GM23338 (cell line): Measurements from ENCODE around the gene SERTAD3.

Experiments
- CREB1 ChIP-seq: fragments of 250-450 bp; sonication (Bioruptor Pico); IDR thresholded peaks from 2 replicates; pipeline ENCODE4 v1.5.0; 2020; ENCODE audit warnings: low read depth, mild to moderate bottlenecking, moderate library complexity
- CTCF ChIP-seq, 2 experiments: fragments of 200-600 bp in 1 of 2; sonication (generic) in 1 of 2; conservative IDR thresholded peaks; 2 replicates each; pipeline versions ENCODE4 v1.5.1 to v1.6.1; 2016 to 2017; ENCODE audit warnings: antibody characterized with exemption in 2 of 2, low read depth in 2 of 2, mild to moderate bottlenecking in 2 of 2, moderate library complexity in 1 of 2
- ETS1 ChIP-seq: IDR thresholded peaks from 2 replicates; pipeline ENCODE4 v1.6.1; 2016; ENCODE audit warnings: antibody characterized with exemption
- EZH2 ChIP-seq: fragments of 200-600 bp; sonication (generic); IDR thresholded peaks from one replicate; pipeline ENCODE4 v1.8.0; 2017; ENCODE audit warnings: antibody characterized with exemption, mild to moderate bottlenecking, low read depth; ENCODE audit not compliant: unreplicated experiment
- EZH2phosphoT487 ChIP-seq: fragments of 200-600 bp; sonication (generic); IDR thresholded peaks from one replicate; pipeline ENCODE4 v1.8.1; 2018; ENCODE audit warnings: antibody characterized with exemption; ENCODE audit not compliant: unreplicated experiment
- JUNB ChIP-seq: IDR thresholded peaks from one replicate; pipeline ENCODE4 v1.6.1; 2016; ENCODE audit warnings: antibody characterized with exemption; ENCODE audit not compliant: unreplicated experiment
- POLR2AphosphoS5 ChIP-seq: IDR thresholded peaks from 2 replicates; pipeline ENCODE4 v1.6.1; 2016; ENCODE audit warnings: antibody characterized with exemption, low read depth
- REST ChIP-seq: IDR thresholded peaks from one replicate; pipeline ENCODE4 v1.6.1; 2018; ENCODE audit warnings: antibody characterized with exemption; ENCODE audit not compliant: unreplicated experiment
- STAT1 ChIP-seq: IDR thresholded peaks from one replicate; pipeline ENCODE4 v1.6.1; 2016; ENCODE audit warnings: antibody characterized with exemption; ENCODE audit not compliant: unreplicated experiment
- ZNF114 ChIP-seq: fragments of 250-450 bp; sonication (Bioruptor Pico); IDR thresholded peaks from 2 replicates; pipeline ENCODE4 v1.5.0; 2020; ENCODE audit warnings: mild to moderate bottlenecking, moderate library complexity
- ZNF331 ChIP-seq: fragments of 250-450 bp; sonication (Bioruptor Pico); IDR thresholded peaks from 2 replicates; pipeline ENCODE4 v1.5.0; 2020; ENCODE audit warnings: low read depth, mild to moderate bottlenecking, moderate library complexity

- TF ChIP-seq CTCF (conservative IDR thresholded peaks at IDR 0.05; ENCODE audit: low read depth in 2 of 2) = no peak
- TF ChIP-seq STAT1 = no peak
- no peak for TF ChIP-seq POLR2AphosphoS5
- TF ChIP-seq REST = no peak
- no peak for TF ChIP-seq EZH2
- TF ChIP-seq ETS1 = no peak
- no peak for TF ChIP-seq EZH2phosphoT487
- TF ChIP-seq JUNB = no peak
- no peak for TF ChIP-seq ZNF114 (CRISPR knock-in tag)
- no peak for TF ChIP-seq CREB1
- no peak for TF ChIP-seq ZNF331 (CRISPR knock-in tag)
Measured at GRCh38 chr19:40394816-40395210, 49.3 kb downstream of the SERTAD3 start.
